Glomerular visceral epithelial cell (primary cell): ENCODE results near the gene TSHZ1.
"Not testable (repeated sequence)": the region's sequence is repeated elsewhere in the genome, so short reads cannot be mapped to it uniquely, and the experiment has no call there.

Experiments
- DNase-seq: peaks from one replicate; pipeline ENCODE4 v3.0.0-alpha.2; 2016; ENCODE audit errors: extremely low spot score

TSHZ1 gene

DNA sequence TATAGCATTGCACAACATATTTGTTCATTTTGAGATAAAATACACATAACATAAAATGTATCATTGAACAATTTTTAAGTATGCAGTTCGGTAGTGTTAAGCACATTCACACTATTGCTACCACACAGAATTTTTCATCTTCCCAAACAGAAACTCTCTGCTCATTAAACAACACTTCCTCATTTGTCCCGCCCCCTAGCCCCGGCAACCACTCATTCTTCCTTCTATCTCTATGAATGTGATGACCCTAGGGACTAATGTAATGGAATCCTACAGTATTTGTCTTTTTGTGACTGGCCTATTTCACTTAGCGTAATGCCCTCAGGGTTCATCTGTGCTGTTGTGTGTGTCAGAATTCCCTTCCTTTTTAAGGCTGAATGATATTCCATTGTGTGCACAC is 95.4 kb downstream of the TSHZ1 start:
- DNase-seq, result no peak

GRCh38 chr18:75307530-75307929 is 96.9 kb downstream of the TSHZ1 start:
- DNase-seq, result no peak

DNA sequence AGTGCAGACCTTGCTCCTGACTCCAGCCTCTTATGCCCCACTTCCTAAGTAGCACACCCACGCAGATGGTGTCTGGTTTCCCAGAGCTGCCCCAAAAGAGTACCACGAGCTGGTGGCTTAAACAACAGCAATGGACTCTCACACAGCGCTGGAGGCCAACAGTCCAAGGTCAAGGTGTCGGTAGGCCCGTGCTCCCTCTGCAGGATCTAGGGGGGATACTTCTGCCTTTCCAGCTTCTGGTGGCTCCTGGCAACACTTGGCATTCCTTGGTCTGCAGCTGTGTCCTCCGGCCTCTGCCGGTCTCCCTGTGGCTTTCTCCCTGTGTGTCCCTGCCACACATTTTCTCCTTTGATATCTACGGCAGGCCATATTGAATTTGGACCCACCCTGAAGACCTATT is 99.0 kb downstream of the TSHZ1 start:
- DNase-seq, result no peak

DNA sequence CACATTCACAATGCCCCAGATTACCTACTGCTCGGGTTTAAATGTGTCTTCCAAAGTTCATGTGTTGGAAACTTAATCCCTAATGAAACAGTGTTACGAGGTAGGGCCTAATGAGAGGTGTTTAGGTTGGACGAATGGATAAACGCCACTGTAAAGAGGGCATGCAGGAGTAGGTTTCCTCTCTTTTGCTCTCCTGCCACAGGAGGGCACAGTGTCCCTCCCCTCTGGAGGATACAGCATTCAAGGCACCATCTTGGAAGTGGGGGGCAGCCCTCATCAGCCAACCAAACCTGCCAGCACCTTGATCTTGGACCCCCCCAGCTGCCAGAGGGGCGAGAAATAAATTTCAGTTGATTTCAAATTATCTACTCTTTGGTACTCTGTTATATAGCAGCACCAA is 103.5 kb downstream of the TSHZ1 start:
- DNase-seq, result no peak

DNA sequence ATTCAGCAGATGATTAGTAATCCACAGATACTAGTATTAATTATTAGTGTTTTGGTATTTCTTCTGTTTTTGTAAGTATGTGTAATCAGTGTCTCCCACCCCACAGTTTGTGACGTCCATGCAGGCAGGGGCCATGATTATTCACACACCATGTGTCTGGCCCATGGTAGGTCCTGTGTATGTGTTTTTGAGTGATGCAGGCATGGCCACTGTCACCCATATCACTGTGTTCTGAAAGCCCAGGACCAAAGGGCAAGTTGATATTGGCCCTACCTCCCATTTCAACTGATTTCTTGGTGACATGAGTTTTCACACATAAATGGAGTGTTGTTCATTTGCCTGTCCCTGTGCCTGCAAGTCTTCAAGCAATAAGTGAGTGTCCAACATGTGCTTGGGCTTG is 104.0 kb downstream of the TSHZ1 start:
- no peak for DNase-seq

- DNase-seq, result no peak
Observed at GRCh38 chr18:75316223-75316622, 105.6 kb downstream of the TSHZ1 start.

DNA sequence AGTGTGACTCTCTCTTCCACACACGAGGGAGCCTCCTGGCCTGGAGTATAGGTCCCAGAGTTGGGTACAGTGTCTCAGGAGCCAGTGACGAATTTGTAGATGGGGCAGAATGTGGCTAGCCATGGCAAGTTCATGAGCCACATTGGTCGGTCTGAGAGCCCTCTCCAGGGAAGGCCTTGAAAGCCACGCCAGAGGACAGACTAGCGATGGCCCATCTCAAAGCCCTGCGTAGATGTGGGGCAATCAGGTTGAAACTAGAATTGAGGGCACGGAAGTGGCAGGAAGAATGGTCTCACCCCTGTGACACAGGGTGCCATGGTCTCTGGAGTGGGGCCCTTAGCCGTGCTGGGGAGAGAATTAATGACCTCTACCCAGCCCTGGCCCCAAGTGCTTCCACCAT is 106.2 kb downstream of the TSHZ1 start:
- no peak for DNase-seq

GRCh38 chr18:75317300-75317699 is 106.7 kb downstream of the TSHZ1 start:
- DNase-seq, result no peak

DNA sequence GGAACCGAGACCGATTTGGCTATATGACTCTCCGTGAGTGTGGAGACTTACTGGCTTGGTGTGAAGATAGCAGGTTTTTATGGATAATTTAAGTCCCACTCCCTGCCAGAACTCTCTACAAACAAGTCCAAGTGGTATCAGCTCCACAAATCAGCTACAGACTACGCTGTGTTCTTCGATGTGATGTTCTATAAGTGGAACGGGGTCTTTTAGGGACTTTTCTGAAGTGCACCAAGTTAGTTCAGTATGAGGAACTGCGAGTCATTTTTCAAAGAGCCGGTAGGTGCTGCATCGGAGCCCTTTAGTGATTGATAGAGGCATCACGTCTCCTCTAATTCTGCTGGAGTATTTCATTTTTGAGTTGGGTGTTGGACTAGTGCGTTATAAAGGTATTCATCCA is 107.1 kb downstream of the TSHZ1 start:
- DNase-seq, result no peak

GRCh38 chr18:75319905-75320304 is 109.3 kb downstream of the TSHZ1 start:
- DNase-seq, result no peak

DNA sequence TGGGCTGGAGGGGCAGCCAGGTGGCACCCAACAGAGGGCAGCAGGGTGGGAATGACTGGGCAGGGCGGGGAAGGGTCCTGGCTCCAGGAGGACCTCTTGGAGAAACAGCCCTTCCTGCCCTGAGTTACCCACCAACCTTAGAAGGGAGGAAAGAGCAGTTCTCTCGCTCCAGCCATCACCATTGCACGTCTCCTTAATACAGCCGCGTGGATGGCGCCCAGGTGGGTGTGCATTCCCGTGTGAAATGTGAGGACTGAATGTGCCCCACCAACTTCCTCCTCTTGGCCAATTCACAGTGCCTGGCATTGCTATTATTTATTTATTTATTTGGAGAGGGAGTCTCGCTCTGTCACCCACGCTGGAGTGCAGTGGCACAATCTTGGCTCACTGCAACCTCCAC is 109.9 kb downstream of the TSHZ1 start:
- no peak for DNase-seq

- DNase-seq, result no peak
Observed at GRCh38 chr18:75321431-75321830, 110.8 kb downstream of the TSHZ1 start.

DNA sequence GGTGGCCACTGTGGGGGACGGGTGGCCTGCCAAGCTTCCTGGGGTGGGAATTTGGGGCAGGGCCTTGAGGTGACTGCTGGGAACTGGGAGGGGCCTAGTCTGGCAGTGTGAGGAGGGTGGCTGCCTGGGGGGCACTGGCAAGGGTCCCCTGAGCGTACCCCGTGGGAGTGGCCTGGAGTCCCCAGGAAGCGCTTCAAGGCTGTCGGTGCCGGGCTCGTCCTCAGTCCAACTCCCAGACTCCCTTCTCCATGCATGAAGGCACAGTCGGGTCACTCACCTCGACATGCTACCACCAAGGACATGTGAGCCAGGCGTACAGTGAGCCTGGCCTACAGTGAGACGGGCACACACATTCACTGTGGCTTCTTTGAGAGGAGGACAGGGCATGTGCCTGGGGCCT is 111.6 kb downstream of the TSHZ1 start:
- no peak for DNase-seq

DNA sequence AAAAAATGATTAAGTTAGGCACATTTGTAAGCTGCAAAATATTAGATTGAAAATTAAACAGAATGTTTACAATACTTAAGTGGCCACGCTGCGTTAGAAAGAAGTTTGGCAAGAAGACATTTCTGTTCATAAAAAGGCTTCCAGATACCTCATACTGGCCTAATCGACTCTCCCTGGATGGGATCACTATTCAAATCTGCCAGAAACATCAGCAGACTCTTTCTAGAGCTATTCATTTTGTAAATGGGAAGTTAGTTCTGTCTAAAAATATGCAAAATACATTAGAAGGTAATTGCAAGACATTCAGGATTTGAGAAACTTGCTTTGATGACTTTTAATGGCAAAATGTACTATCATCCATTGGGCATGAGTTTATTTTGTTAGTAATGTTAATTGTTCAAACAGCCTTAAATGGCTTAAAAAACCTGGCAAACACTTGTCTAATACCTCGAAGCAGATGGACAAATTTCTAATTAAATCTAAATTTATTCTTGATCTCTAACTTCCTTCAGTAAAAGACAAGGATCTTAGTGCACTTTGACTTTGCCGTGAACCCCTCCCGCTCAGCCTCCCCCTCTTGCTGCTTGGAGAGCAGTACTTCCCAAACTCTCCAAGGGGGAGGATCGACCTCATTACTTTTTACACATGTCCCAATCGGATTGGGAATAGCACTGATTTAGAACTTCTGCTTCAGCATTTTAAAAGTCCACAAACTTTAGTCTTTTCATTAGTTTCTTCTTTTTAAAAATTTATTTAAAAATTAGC is 113.4 kb downstream of the TSHZ1 start:
- DNase-seq, result no peak

- DNase-seq, result no peak
Observed at GRCh38 chr18:75324686-75325257, 114.2 kb downstream of the TSHZ1 start.

DNA sequence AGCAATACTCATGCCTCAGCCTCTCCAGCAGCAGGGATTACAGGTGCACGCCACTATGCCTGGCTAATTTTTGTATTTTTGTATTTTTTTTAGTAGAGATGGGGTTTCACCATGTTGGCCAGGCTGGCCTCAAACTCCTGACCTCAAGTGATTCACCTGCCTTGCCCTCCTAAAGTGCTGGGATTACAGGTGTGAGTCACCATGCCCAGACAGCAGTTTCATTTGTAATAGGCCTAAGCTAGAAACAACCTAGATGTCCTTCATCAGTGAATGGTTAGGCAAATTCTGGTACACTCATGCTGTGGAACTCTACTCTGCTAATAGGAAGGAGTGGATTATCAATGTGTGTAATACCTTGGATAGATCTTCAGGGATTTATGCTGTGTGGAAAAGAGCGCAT is 119.2 kb downstream of the TSHZ1 start:
- not testable (repeated sequence) for DNase-seq

DNA sequence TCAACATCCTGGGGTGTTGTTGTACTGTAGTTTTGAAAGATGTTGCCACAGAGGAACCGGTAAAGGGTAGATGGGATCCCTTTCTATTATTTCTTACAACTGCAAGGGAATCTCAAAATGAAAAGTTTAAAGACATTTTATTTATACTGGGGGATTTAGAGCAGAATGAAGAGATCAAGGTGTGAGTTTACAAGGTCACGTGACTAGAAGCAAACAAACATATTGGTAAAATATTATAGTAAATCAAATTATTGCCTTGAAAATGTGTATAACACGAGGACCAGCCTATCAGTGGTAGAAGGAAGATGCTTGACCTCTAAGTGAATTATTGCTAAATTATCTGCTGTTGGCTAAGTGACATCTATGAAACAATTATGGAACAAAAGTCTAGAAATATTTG is 119.7 kb downstream of the TSHZ1 start:
- no peak for DNase-seq

DNA sequence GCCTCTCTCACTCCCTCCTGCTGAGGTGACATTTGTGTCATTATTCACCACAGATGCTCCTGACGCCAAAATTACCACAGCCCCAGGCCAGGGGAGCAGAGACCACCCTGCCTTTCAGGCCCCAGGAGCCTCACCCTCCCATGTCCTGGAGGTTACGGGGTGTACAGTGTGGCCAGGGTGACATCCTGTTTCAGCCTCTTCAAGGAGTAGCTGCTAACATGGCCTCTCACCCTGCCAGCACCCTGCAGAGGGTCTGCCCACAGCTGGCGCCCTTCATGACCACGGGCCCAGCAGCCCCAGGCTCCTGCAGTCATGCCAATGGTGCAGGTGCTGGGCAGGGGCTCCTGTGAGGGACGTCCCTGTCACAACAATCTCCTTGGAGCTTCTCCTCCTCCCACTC is 124.3 kb downstream of the TSHZ1 start:
- no peak for DNase-seq

GRCh38 chr18:75335511-75335910 is 124.9 kb downstream of the TSHZ1 start:
- DNase-seq, result no peak

- DNase-seq, result no peak
Observed at GRCh38 chr18:75336767-75337166, 126.2 kb downstream of the TSHZ1 start.

DNA sequence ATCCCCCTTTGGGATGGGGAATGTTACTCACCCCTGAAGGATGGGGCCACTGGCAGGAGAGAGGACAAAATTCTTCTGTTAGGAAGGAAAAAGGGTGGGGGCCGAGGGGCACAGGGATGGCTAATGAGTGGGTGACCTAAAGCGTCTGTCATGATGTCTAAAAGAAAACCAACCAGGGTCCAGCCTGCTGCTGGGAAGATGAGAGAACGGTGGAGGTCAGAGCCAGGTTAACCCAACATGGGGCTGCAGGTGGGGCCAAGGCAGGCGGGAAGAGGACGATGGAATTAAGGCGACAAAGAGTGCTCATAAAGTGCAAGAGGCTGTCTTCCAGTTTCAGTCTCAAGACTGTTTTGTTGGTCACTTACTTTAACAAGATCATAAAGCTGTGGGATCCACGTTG is 126.8 kb downstream of the TSHZ1 start:
- no peak for DNase-seq

- DNase-seq, result no peak
Observed at GRCh38 chr18:75338631-75339030, 128.0 kb downstream of the TSHZ1 start.
